Measurements from ENCODE around the gene EAPP.
"Not testable (repeated sequence)": the region's sequence is repeated elsewhere in the genome, so short reads cannot be mapped to it uniquely, and the experiment has no call there.

EAPP gene

DNA sequence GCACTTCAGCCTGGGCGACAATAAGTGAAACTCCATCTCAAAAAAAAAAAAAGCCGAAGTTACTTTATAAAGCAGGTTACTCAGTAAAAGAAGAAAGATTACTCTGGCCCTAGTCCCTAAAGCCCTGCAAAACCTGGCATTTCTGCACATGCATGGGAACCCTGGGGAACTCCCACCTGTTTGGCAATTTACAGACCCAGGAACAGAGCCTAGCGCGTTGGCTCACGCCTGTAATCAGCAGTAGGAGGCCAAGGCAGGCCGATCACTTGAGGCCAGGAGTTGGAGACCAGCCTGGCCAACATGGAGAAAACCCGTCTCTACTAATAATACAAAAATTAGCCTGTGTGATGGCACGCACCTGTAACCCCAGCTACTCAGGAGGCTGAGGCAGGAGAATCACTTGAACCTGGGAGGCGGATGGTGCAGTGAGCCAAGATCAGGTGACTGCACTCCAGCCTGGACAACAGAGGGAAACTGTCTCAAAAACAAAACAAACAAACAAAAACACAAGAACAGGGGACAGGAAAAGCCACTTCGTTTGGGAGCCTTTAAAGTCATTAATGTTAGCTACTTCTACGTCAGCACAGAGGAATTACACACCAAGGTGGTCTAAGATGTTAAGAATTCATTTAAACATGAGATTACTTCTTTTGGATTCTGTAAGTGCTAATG is 43.4 kb downstream of the EAPP start:
- DNase-seq (ENCODE audit: insufficient read length) = no peak
- TF ChIP-seq TAF1 (IDR thresholded peaks at IDR 0.05; ENCODE audit: borderline replicate concordance, low read depth, low read length) (no peak), POLR2A (IDR thresholded peaks at IDR 0.05; ENCODE audit: low read depth, low read length) (no peak), POLR2AphosphoS5 (IDR thresholded peaks at IDR 0.05; ENCODE audit: low read depth, low read length) (no peak)
- no peak for FAIRE-seq

DNA sequence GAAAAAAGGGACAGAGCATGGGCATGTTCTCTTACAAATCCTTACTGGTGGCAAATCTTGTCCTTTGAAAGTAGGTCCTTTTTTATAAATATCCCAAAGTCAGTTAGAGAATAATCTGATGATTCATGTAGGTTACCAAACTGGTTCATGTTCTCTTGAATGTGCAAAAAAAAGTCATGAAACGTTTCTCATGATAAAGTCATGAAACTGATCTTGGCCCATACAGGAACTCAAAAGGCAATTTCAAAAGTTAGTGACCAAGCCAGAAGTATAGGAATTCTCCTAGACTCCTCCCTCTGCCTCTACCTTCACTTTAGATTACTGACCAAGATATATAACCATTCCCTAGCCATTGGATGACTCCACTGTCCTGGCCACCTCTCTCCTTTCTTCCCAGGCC is 50.2 kb downstream of the EAPP start:
- DNase-seq (ENCODE audit: insufficient read length) = no peak
- no peak for FAIRE-seq
- no peak for TF ChIP-seq POLR2AphosphoS5 (IDR thresholded peaks at IDR 0.05; ENCODE audit: low read depth, low read length)
- TF ChIP-seq POLR2A (IDR thresholded peaks at IDR 0.05; ENCODE audit: low read depth, low read length) = no peak
- no peak for TF ChIP-seq TAF1 (IDR thresholded peaks at IDR 0.05; ENCODE audit: borderline replicate concordance, low read depth, low read length)

DNA sequence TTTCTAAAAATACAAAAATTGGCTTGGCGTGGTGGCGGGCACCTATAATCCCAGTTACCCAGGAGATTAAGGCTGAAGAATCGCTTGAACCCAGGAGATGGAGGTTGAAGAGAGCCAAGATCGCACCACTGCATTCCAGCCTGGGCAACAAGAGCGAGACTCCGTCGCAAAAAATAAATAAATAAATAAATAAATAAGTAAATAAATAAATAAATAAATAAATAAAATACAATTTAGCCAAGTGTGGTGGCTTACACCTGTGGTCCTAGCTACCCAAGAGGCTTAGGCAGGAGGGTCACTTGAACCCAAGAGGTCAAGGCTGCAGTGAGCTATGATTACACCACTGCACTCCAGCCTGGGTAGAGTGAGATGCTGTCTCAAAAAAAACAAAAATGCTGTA is 51.0 kb downstream of the EAPP start:
- FAIRE-seq = no peak
- no peak for DNase-seq (ENCODE audit: insufficient read length)
- no peak for TF ChIP-seq POLR2AphosphoS5 (IDR thresholded peaks at IDR 0.05; ENCODE audit: low read depth, low read length)
- no peak for TF ChIP-seq POLR2A (IDR thresholded peaks at IDR 0.05; ENCODE audit: low read depth, low read length)
- TF ChIP-seq TAF1 (IDR thresholded peaks at IDR 0.05; ENCODE audit: borderline replicate concordance, low read depth, low read length) = no peak

DNA sequence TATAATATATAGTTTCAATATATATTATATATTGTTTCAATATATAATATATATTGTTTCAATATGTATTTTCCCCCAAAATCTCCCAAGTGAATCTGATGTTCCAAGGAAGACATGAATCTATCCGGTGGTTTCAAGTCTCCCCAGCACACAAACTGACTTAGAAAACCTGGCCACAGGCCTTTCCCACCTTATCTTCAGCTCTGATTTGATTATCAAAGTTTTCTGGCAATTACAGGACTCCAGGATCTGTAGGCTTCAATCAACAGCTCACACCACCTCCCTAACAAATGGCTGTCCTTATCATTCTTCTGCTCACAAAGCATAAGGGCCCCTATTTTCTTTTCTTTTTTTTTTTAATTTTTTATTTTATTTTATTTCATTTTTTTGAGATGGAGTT is 54.8 kb downstream of the EAPP start:
- no peak for TF ChIP-seq POLR2AphosphoS5 (IDR thresholded peaks at IDR 0.05; ENCODE audit: low read depth, low read length)
- TF ChIP-seq POLR2A (IDR thresholded peaks at IDR 0.05; ENCODE audit: low read depth, low read length) = no peak
- TF ChIP-seq TAF1 (IDR thresholded peaks at IDR 0.05; ENCODE audit: borderline replicate concordance, low read depth, low read length) = no peak
- FAIRE-seq (no peak), DNase-seq (ENCODE audit: insufficient read length) (no peak)

DNA sequence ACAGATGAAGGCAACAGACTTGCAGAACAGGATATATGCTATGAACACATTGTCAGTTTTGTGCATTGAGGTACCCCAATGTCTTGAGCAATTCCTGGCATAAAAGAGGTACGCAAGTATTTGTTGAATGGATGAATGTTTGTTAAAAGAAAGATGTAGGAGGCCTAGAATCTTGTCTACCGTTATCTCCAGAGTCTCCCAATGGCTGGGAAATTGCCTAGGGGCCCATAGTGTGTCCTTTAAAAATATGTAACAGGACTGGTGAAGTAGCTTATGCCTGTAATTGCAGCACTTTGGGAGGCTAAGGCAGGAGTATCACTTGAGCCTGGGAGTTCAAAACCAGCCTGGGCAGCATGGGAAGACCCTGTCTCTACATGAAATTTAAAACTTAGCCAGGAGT is 57.0 kb downstream of the EAPP start:
- no peak for DNase-seq (ENCODE audit: insufficient read length)
- no peak for FAIRE-seq
- TF ChIP-seq TAF1 (IDR thresholded peaks at IDR 0.05; ENCODE audit: borderline replicate concordance, low read depth, low read length) = no peak
- no peak for TF ChIP-seq POLR2A (IDR thresholded peaks at IDR 0.05; ENCODE audit: low read depth, low read length)
- no peak for TF ChIP-seq POLR2AphosphoS5 (IDR thresholded peaks at IDR 0.05; ENCODE audit: low read depth, low read length)

DNA sequence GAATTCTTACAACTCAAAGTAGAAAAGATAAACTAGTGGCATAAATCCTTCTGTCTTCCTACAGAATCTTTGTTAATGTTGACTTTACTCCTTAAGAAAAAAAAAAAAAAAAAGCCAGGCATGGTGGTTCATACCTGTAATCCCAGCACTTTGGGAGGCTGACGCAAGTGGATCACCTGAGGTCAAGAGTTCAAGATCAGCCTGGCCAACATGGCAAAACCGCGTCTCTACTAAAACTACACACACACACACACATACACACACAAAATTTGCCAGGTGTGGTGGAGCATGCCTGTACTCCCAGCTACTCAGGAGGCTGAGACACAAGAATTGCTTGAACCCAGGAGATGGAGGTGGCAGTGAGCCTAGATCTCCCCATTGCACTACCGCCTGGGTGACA is 59.8 kb downstream of the EAPP start:
- no peak for FAIRE-seq
- TF ChIP-seq TAF1 (IDR thresholded peaks at IDR 0.05; ENCODE audit: borderline replicate concordance, low read depth, low read length) (no peak), POLR2A (IDR thresholded peaks at IDR 0.05; ENCODE audit: low read depth, low read length) (no peak), POLR2AphosphoS5 (IDR thresholded peaks at IDR 0.05; ENCODE audit: low read depth, low read length) (no peak)
- DNase-seq (ENCODE audit: insufficient read length) = no peak

DNA sequence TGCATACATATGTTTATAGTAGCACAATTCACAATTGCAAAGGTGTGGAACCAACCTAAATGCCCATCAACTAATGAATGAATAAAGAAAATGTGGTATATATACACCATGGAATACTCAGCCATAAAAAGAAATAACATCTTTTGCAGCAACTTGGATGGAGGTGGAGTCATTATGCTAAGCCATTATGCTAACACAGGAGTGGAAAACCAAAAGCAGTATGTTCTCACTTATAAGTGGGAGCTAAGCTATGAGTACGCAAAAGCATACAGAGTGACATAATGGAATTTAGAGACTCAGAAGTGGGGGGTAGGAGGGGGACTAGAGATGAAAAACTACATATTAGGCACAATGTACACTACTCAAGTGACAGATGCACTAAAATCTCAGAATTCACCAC is 61.2 kb downstream of the EAPP start:
- no peak for FAIRE-seq
- TF ChIP-seq TAF1 (IDR thresholded peaks at IDR 0.05; ENCODE audit: borderline replicate concordance, low read depth, low read length) (no peak), POLR2A (IDR thresholded peaks at IDR 0.05; ENCODE audit: low read depth, low read length) (no peak), POLR2AphosphoS5 (IDR thresholded peaks at IDR 0.05; ENCODE audit: low read depth, low read length) (no peak)
- no peak for DNase-seq (ENCODE audit: insufficient read length)

DNA sequence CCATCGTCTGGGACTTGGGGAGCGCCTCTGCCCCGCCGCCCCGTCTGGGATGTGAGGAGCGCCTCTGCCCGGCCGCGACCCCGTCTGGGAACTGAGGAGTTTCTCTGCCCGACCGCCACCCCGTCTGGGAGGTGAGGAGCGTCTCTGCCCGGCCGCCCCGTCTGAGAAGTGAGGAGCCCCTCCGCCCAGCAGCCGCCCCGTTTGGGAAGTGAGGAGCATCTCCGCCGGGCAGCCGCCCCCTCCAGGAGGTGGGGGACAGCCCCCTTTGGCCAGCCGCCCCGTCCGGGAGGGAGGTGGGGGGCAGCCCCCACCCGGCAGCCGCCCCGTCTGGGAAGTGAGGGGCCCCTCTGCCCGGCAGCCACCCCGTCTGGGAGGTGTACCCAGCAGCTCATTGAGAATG is 63.5 kb downstream of the EAPP start:
- FAIRE-seq; DNase-seq (ENCODE audit: insufficient read length): not testable (repeated sequence)

DNA sequence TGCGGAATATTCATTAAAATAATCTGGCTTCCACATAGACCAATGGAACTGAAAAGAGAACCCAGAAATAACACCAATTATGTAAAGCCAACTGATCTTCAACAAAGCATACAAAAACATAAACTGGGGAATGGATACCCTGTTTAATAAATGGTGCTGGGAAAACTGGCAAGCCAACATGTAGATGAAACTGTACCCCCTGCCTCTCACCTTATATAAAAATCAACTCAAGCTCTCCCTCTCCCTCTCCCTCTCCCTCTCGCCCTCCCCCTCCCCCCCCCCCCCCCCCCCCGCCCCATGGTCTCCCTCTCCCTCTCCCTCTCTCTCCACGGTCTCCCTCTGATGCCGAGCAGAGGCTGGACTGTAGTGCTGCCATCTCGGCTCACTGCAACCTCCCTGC is 64.3 kb downstream of the EAPP start:
- FAIRE-seq = no peak
- no peak for TF ChIP-seq TAF1 (IDR thresholded peaks at IDR 0.05; ENCODE audit: borderline replicate concordance, low read depth, low read length)
- TF ChIP-seq POLR2A (IDR thresholded peaks at IDR 0.05; ENCODE audit: low read depth, low read length) = no peak
- TF ChIP-seq POLR2AphosphoS5 (IDR thresholded peaks at IDR 0.05; ENCODE audit: low read depth, low read length) = no peak
- DNase-seq (ENCODE audit: insufficient read length) = no peak

DNA sequence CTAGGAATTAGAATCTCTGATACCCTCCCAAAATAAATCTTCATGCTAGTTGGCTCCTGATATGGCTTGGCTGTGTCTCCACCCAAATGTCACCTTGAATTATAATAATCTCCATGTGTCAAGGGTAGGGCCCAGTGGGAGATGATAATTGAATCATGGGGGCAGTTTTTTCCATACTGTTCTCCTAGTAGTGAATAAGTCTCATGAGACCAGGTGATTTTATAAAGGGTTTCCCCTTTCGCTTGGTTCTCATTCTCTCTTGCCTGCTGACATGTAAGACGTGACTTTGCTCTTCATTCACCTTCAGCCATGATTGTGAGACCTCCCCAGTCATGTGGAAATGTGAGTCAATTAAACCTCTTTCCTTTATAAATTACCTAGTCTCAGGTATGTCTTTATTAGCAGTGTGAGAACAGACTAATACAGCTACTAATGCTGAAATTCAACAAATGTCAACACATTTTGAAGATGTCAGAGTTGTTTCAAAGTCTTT is 65.3 kb downstream of the EAPP start:
- no peak for DNase-seq (ENCODE audit: insufficient read length)
- FAIRE-seq = no peak
- TF ChIP-seq TAF1 (IDR thresholded peaks at IDR 0.05; ENCODE audit: borderline replicate concordance, low read depth, low read length) (no peak), POLR2AphosphoS5 (IDR thresholded peaks at IDR 0.05; ENCODE audit: low read depth, low read length) (no peak), POLR2A (IDR thresholded peaks at IDR 0.05; ENCODE audit: low read depth, low read length) (no peak)

DNA sequence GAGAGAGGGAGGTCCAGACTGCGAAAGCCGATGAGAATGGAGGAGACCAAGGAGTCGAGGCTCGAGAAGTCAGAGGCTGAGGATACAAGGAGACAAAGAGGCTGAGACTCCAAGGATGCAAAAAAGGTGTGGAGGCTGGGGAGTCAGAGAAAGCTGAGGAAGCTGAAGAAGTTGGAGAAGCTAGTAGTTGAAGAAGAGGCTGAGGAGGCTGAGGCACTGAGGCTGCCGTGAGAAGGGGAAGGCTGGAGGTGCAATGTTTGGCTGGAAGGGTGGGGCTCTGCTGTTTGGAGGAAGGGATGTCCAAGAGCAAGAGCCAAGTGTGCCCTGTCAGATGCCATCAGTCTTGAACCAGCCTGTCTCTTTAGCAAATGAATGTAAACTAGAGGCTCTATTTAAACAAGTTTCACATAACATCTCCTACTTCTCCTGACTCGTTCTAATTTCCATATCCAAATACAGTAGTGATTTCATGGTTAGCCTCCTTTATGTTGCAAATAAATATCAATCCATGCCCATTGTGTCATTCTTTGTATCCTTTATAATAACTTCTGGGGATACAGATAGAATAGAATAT is 66.7 kb downstream of the EAPP start:
- no peak for TF ChIP-seq POLR2AphosphoS5 (IDR thresholded peaks at IDR 0.05; ENCODE audit: low read depth, low read length)
- no peak for TF ChIP-seq TAF1 (IDR thresholded peaks at IDR 0.05; ENCODE audit: borderline replicate concordance, low read depth, low read length)
- TF ChIP-seq POLR2A (IDR thresholded peaks at IDR 0.05; ENCODE audit: low read depth, low read length) = no peak
- DNase-seq (ENCODE audit: insufficient read length) (no peak), FAIRE-seq (no peak)

DNA sequence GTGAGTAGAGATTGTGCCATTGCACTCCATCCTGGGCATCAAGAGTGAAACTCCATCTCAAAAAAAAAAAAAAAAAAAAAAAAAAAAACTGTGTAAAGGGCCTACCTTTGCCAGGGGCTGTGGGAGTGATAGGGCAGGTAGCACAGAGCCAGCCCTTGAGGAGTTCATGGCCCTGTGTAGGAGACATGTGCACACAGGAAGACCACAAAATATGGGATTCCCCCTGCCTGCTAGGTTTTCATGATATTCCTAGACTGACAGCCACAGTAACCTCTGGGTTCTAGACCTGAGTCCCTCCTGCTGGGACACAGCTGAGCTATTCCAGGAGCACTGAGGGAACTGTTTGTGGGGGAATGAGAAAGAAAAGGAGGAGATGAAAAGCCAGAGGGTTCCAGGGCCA is 69.2 kb downstream of the EAPP start:
- no peak for TF ChIP-seq POLR2A (IDR thresholded peaks at IDR 0.05; ENCODE audit: low read depth, low read length)
- TF ChIP-seq TAF1 (IDR thresholded peaks at IDR 0.05; ENCODE audit: borderline replicate concordance, low read depth, low read length) = no peak
- TF ChIP-seq POLR2AphosphoS5 (IDR thresholded peaks at IDR 0.05; ENCODE audit: low read depth, low read length) = no peak
- FAIRE-seq (no peak), DNase-seq (ENCODE audit: insufficient read length) (no peak)

Data from GM12892 (cell line).